GM12878 (cell line): ENCODE measurements around the gene NT5C2.

Source experiments
- BCL11A ChIP-seq: IDR thresholded peaks from 2 replicates; pipeline ENCODE4 v1.6.1; 2011; ENCODE audit warnings: low read depth, low read length
- EZH2 ChIP-seq: IDR thresholded peaks from 2 replicates; pipeline ENCODE4 v1.6.1; 2012; ENCODE audit warnings: low read depth, mild to moderate bottlenecking, control low read depth, inconsistent platforms, low read length, borderline replicate concordance; ENCODE audit not compliant: control insufficient read depth
- FOXK2 ChIP-seq: fragments of 450-650 bp; IDR thresholded peaks from 2 replicates; pipeline ENCODE4 v1.6.1; 2017; ENCODE audit warnings: mild to moderate bottlenecking, moderate library complexity
- GATAD2B ChIP-seq: fragments of 450-650 bp; conservative IDR thresholded peaks from 2 replicates; pipeline ENCODE4 v1.6.1; 2017; ENCODE audit warnings: low read depth, mild to moderate bottlenecking, moderate library complexity
- NBN ChIP-seq: fragments of 450-650 bp; IDR thresholded peaks from 2 replicates; pipeline ENCODE4 v1.6.1; 2016
- NRF1 ChIP-seq: conservative IDR thresholded peaks from 2 replicates; pipeline ENCODE4 v1.6.1; 2011; ENCODE audit warnings: mild to moderate bottlenecking, low read depth, low read length, improper control_type of control experiment
- TF ChIP-seq, protein P1 (sequence below), 3 experiments: IDR thresholded peaks in 2 of 3; conservative IDR thresholded peaks in 1 of 3; 2 replicates each; pipeline ENCODE4 v1.5.1; 2011; ENCODE audit warnings: low read depth in 3 of 3, low read length in 3 of 3, mild to moderate bottlenecking in 3 of 3, control low read depth in 2 of 3, moderate library complexity in 2 of 3, inconsistent platforms in 1 of 3, mixed read lengths in 1 of 3; ENCODE audit not compliant: control insufficient read depth in 2 of 3, insufficient read depth in 1 of 3; ENCODE audit errors: extremely low read depth in 1 of 3

DNA sequence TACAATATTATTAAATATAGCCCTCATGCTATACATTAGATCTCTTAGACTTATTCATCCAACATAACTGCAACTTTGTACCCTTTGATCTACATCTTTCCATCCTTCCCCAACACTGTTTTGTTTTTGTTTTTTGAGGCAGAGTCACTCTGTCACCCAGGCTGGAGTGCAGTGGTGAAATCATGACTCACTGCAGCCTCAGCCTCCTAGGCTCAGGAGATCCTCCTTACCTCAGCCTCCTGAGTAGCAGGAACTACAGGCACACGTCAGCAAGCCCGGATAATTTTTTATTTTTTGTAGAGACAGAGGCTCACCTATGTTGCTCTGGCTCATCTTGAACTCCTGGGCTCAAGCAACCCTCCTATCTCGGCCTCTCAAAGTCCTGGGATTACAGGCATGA is 53.3 kb downstream of the NT5C2 start:
- TF ChIP-seq GATAD2B (no peak), BCL11A (no peak), FOXK2 (no peak), NBN (no peak), NRF1 (no peak), EZH2 (no peak)
- TF ChIP-seq, protein P1, sequence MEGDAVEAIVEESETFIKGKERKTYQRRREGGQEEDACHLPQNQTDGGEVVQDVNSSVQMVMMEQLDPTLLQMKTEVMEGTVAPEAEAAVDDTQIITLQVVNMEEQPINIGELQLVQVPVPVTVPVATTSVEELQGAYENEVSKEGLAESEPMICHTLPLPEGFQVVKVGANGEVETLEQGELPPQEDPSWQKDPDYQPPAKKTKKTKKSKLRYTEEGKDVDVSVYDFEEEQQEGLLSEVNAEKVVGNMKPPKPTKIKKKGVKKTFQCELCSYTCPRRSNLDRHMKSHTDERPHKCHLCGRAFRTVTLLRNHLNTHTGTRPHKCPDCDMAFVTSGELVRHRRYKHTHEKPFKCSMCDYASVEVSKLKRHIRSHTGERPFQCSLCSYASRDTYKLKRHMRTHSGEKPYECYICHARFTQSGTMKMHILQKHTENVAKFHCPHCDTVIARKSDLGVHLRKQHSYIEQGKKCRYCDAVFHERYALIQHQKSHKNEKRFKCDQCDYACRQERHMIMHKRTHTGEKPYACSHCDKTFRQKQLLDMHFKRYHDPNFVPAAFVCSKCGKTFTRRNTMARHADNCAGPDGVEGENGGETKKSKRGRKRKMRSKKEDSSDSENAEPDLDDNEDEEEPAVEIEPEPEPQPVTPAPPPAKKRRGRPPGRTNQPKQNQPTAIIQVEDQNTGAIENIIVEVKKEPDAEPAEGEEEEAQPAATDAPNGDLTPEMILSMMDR (IDR thresholded peaks at IDR 0.05 in 2 of 3, conservative IDR thresholded peaks at IDR 0.05 in 1 of 3; ENCODE audit: control insufficient read depth in 2 of 3, extremely low read depth in 1 of 3, insufficient read depth in 1 of 3, low read depth in 3 of 3, low read length in 3 of 3): no peak
